Posterior vena cava (tissue), 2 donors: ENCODE measurements around the gene UBAC2. TPM values are rescaled to one million over a fixed set of nuclear protein-coding genes. Genes with fewer than 3 reads are reported as not detected.

Source experiments
- DNase-seq: peaks from one replicate; pipeline ENCODE4 v3.0.0-alpha.2; 2020; ENCODE audit warnings: low spot score
- intact Hi-C, 2 donors: fragments of 100-400 bp; cut with DNase I; formaldehyde crosslinking; loops; one replicate each; pipeline versions ENCODE4 v1.14.1 to v1.14.2; 2022 to 2023
- microRNA-seq, 2 donors: library from miRNA; unstranded; fragments of <30 nt; microRNA quantifications; one replicate each; pipeline ENCODE4 v1.2.0, GENCODE V29; 2020 to 2021; ENCODE audit warnings: borderline microRNAs expressed in 2 of 2
- total RNA-seq, 2 donors: library from RNA; stranded (reverse); fragmentation: NEBNext Ultra II Directional; extraction: Animal tissue kit (Norgen Biotek cat#: 25700); gene quantifications; one replicate each; pipeline ENCODE4 v1.2.1, GENCODE V29; 2021
- donor health status: DM: yes; HTN: yes; CAD: no.
- donor health status: DM: yes; HTN: yes; CAD: no.

Gene UBAC2
- total RNA-seq, 2 donors from 2014 or later = 38.2 to 41.4 TPM

- intact Hi-C loops = no loop called here
These were observed 225.1 kb downstream of the UBAC2 start for GRCh38 chr13:99425485-99426341.

GRCh38 chr13:99426426-99426825, 225.8 kb downstream of the UBAC2 start:
- DNase-seq = peak; percentile 20
- intact Hi-C loops = no loop called here

More at GRCh38 chr13:99425485-99426341, 225.1 kb downstream of the UBAC2 start:
- peak; percentile 79 for DNase-seq

- intact Hi-C loops = loop anchor here in 1 of 2 donors (5.0 kb wide), 1 partner anchor 152 kb away; no protein-coding TSS in a partner anchor
- no peak for DNase-seq
These were observed 229.0 kb downstream of the UBAC2 start for GRCh38 chr13:99429670-99430069.

- intact Hi-C loops = loop anchor here in 1 of 2 donors (5.0 kb wide), 1 partner anchor 155 kb away; no protein-coding TSS in a partner anchor
- no peak for DNase-seq
These were observed 231.4 kb downstream of the UBAC2 start for GRCh38 chr13:99431927-99432608.

GRCh38 chr13:99432609-99433542, 232.2 kb downstream of the UBAC2 start:
- peak; percentile 94 for DNase-seq
- intact Hi-C loops = loop anchor here in 1 of 2 donors (5.0 kb wide), 1 partner anchor 156 kb away; no protein-coding TSS in a partner anchor

GRCh38 chr13:99433543-99434075, 233.0 kb downstream of the UBAC2 start:
- no peak for DNase-seq
- intact Hi-C loops = loop anchor here in 1 of 2 donors (5.0 kb wide), 1 partner anchor 156 kb away; no protein-coding TSS in a partner anchor

- intact Hi-C loops = loop anchor here in 1 of 2 donors (5.0 kb wide), 1 partner anchor 157 kb away; no protein-coding TSS in a partner anchor
- no peak for DNase-seq
These were observed 233.7 kb downstream of the UBAC2 start for GRCh38 chr13:99434258-99434788.

GRCh38 chr13:99435116-99435515, 234.5 kb downstream of the UBAC2 start:
- no peak for DNase-seq
- intact Hi-C loops = loop anchor here (5.0 kb wide), 2 partner anchors 158 to 258 kb away; no protein-coding TSS in a partner anchor

- intact Hi-C loops = loop anchor here (1.0 to 5.0 kb wide), 3 partner anchors 79 to 259 kb away; no protein-coding TSS in a partner anchor
- DNase-seq = no peak
These were observed 235.3 kb downstream of the UBAC2 start for GRCh38 chr13:99435998-99436397.

Small RNA genes lying within 50 kb of the gene (microRNA-seq; reads per million reads assigned to microRNA genes)
- 0 reads per million in 2 donors for gene MIR623

Other genes starting within 250 kb of the UBAC2 start
- gene DOCK9, start 222.8 kb upstream of the UBAC2 start, total RNA-seq = 10 to 100 TPM; 85.3 to 91.7 TPM
- not detected for gene GPR18, start 57.5 kb downstream of the UBAC2 start, total RNA-seq
- 10 to 100 TPM; 12.1 to 14.7 TPM for gene GPR183, start 106.5 kb downstream of the UBAC2 start, total RNA-seq